GM12878 (cell line): ENCODE data around the gene TBC1D25. TPM values are rescaled to one million over a fixed set of nuclear protein-coding genes. Genes with fewer than 3 reads are reported as not detected.
"Not testable (repeated sequence)": the region's sequence is repeated elsewhere in the genome, so short reads cannot be mapped to it uniquely, and the experiment has no call there.

Source experiments
- ATAC-seq: fragments of 200-7000 bp; cut with Tn5 transposase; 3 replicates; pipeline ENCODE4 v1.9.1; 2020; ENCODE audit warnings: mild to moderate bottlenecking, moderate library complexity
- BruUV-seq: library from RNA; stranded (reverse); fragments of 400-500 nt; replicated peaks from 2 replicates; lab custom pipeline; 2021; lab: Mats Ljungman, UMichigan
- CTCF ChIA-PET: fragments of 300-600 bp; sonication (Branson Sonifier 250); formaldehyde crosslinking; extraction: SDS; loops from one replicate; lab custom pipeline; 2021; ENCODE audit warnings: inconsistent platforms; lab: Yijun Ruan, JAX
- POLR2A ChIA-PET: fragments of 350-600 bp; formaldehyde crosslinking; extraction: SDS; loops from one replicate; lab custom pipeline; 2021; ENCODE audit warnings: inconsistent platforms; lab: Charles Lee
- RAD21 ChIA-PET: fragments of 300-600 bp; sonication (Branson Sonifier 250); formaldehyde crosslinking; loops from one replicate; lab custom pipeline; 2023; ENCODE audit warnings: antibody characterized with exemption; ENCODE audit not compliant: unreplicated experiment; lab: Charles Lee
- SMC1A ChIA-PET: fragments of 300-600 bp; sonication (Branson Sonifier 250); formaldehyde crosslinking; loops from one replicate; lab custom pipeline; 2023; ENCODE audit not compliant: unreplicated experiment, uncharacterized antibody; lab: Charles Lee
- DNase-seq: peaks from one replicate; pipeline ENCODE4 v3.0.0-alpha.2; 2011; ENCODE audit warnings: low read depth, low spot score
- FAIRE-seq: peaks from 3 replicates; lab custom pipeline; 2011; peaks lifted over from hg19 to GRCh38; lab: Jason Lieb, UNC
- H2AFZ ChIP-seq: 2 replicates; pipeline ENCODE4 v1.6.0; 2011; ENCODE audit warnings: low read depth, low read length, control low read depth; ENCODE audit not compliant: control insufficient read depth
- H3K27ac ChIP-seq: 2 replicates; pipeline ENCODE4 v1.5.1; 2011; ENCODE audit warnings: control low read depth; ENCODE audit not compliant: control insufficient read depth, insufficient read depth
- H3K27me3 ChIP-seq, 2 experiments: replicated peaks in 1 of 2; 2 replicates each; pipeline versions ENCODE4 v1.6.0 to v1.6.1; 2011; ENCODE audit warnings: low read length in 1 of 2; ENCODE audit not compliant: control insufficient read depth in 2 of 2, insufficient read depth in 2 of 2
- H3K36me3 ChIP-seq, 2 experiments: 2 replicates each; pipeline ENCODE4 v1.5.1; 2011; ENCODE audit warnings: low read length in 1 of 2; ENCODE audit not compliant: control insufficient read depth in 2 of 2, insufficient read depth in 2 of 2
- H3K4me1 ChIP-seq: 2 replicates; pipeline ENCODE4 v1.6.1; 2011; ENCODE audit warnings: mild to moderate bottlenecking, low read length, moderate library complexity, mixed read lengths; ENCODE audit not compliant: control insufficient read depth, insufficient read depth
- H3K4me2 ChIP-seq: 2 replicates; pipeline ENCODE4 v1.6.0; 2011; ENCODE audit warnings: control low read depth; ENCODE audit not compliant: control insufficient read depth, insufficient read depth
- H3K4me3 ChIP-seq: fragments of 200-600 bp; sonication (generic); 2 replicates; pipeline ENCODE4 v1.5.1; 2016
- H3K79me2 ChIP-seq: 2 replicates; pipeline ENCODE4 v1.6.0; 2011; ENCODE audit warnings: low read length; ENCODE audit not compliant: control insufficient read depth, insufficient read depth
- H3K9ac ChIP-seq: 2 replicates; pipeline ENCODE4 v1.8.0; 2011; ENCODE audit warnings: low read length, control low read depth, mixed read lengths; ENCODE audit not compliant: control insufficient read depth, insufficient read depth
- H3K9me3 ChIP-seq: replicated peaks from 3 replicates; pipeline ENCODE4 v1.5.1; 2011; ENCODE audit warnings: mild to moderate bottlenecking, low read length; ENCODE audit not compliant: control insufficient read depth, insufficient read depth
- H4K20me1 ChIP-seq: 2 replicates; pipeline ENCODE4 v1.6.0; 2011; ENCODE audit not compliant: control insufficient read depth, insufficient read depth
- NKRF ChIP-seq: fragments of 450-650 bp; conservative IDR thresholded peaks from 2 replicates; pipeline ENCODE4 v1.6.1; 2017; ENCODE audit warnings: mild to moderate bottlenecking, moderate library complexity
- PBX3 ChIP-seq: IDR thresholded peaks from 2 replicates; pipeline ENCODE4 v1.6.1; 2011; ENCODE audit warnings: mild to moderate bottlenecking, low read depth, low read length, moderate library complexity; ENCODE audit not compliant: insufficient replicate concordance
- PKNOX1 ChIP-seq: fragments of 450-650 bp; IDR thresholded peaks from 2 replicates; pipeline ENCODE4 v1.6.1; 2016; ENCODE audit warnings: mild to moderate bottlenecking
- RUNX3 ChIP-seq: IDR thresholded peaks from 2 replicates; pipeline ENCODE4 v1.6.1; 2012; ENCODE audit warnings: low read length, inconsistent platforms
- WGBS: methylation state at CpG from one replicate; pipeline ENCODE4 v1.1.6; 2016; ENCODE audit warnings: low lambda C conversion rate; ENCODE audit not compliant: insufficient replicate concordance, insufficient coverage; ENCODE audit errors: missing lambda C conversion rate; 5-methylcytosine and 5-hydroxymethylcytosine counted together
- in situ Hi-C: fragments of 300-500 bp; cut with MboI; formaldehyde crosslinking; loops from 9 replicates; pipeline ENCODE4 v1.14.3; 2018; ENCODE audit warnings: mixed read lengths
- intact Hi-C: fragments of 100-400 bp; cut with micrococcal nuclease; formaldehyde crosslinking; loops from one replicate; pipeline ENCODE4 v1.14.2; 2022; ENCODE audit not compliant: unreplicated experiment
- polyA plus RNA-seq, 11 experiments: library from polyadenylated mRNA; depleted of rRNA in 4 of 11; unstranded in 6 of 11; stranded (reverse) in 5 of 11; fragments of >200 nt; fragmentation: Nextera tagmentation in 4 of 11; fragmentation: Illumina TruSeq in 1 of 11; extraction: Ambion mirVana in 4 of 11; extraction: Trizol in 1 of 11; gene quantifications; 1 replicate in 1 of 11; 2 replicates in 10 of 11; pipeline versions ENCODE4 v1.2.1 to v1.2.3, GENCODE V29; 2011 to 2016; ENCODE audit warnings: inconsistent platforms in 2 of 11, missing spikeins in 2 of 11, low read depth in 1 of 11
- total RNA-seq, 4 experiments: library from RNA; depleted of rRNA in 3 of 4; stranded (reverse); fragments of >200 nt in 3 of 4; fragmentation: Illumina TruSeq in 1 of 4; extraction: Trizol in 1 of 4; gene quantifications; 2 replicates each; pipeline versions ENCODE4 v1.2.1 to v1.2.3, GENCODE V29; 2013 to 2021

The TBC1D25 gene
- total and polyA plus RNA-seq, 10 of the 15 experiments (the other 5 are each of a cell fraction or from before 2014, with no cell fraction given), result 0.79 to 17.3 (median 10.0) TPM

- FAIRE-seq, RAD21 ChIA-PET, H3K4me1 ChIP-seq, H3K27ac ChIP-seq, H3K9me3 ChIP-seq, DNase-seq, CTCF ChIA-PET, H3K4me3 ChIP-seq, BruUV-seq, intact Hi-C loops, H3K27me3 ChIP-seq, H3K4me2 ChIP-seq, H3K36me3 ChIP-seq, H4K20me1 ChIP-seq, in situ Hi-C loops, H3K9ac ChIP-seq, SMC1A ChIA-PET, H2AFZ ChIP-seq, ATAC-seq: not testable (repeated sequence)
- WGBS, result 37% methylated on average over 4 of the region's 4 CpGs
- peaks cover 19% of the 10 kb centered on the region for H3K79me2 ChIP-seq
- POLR2A ChIA-PET, result interaction anchor here (1.3 kb wide), 1 partner anchor 10 kb away, joined by 3 read pairs; no protein-coding TSS in a partner anchor
These were observed 20.0 kb upstream of the TBC1D25 start for GRCh38 chrX:48519481-48519880.

- FAIRE-seq (no peak), DNase-seq (no peak), ATAC-seq (no peak)
- Histone ChIP-seq H3K27me3 (no peaks in the 10 kb centered on the region), H3K4me2 (no peak overlapping the region; the same call in 1 of the 2 replicates), H2AFZ (no peak overlapping the region), H4K20me1 (no peaks in the 10 kb centered on the region), H3K79me2 (peaks cover 19% of the 10 kb centered on the region), H3K9ac (no peak overlapping the region), H3K9me3 (no peaks in the 10 kb centered on the region; the same call in 2 of the 3 replicates), H3K27ac (peak overlapping the region; percentile 55), H3K36me3 (no peaks in the 10 kb centered on the region; a peak in 1 of 4 replicates), H3K4me3 (no peak overlapping the region), H3K4me1 (peaks cover 7% of the 10 kb centered on the region; the same call in 1 of the 2 replicates)
- POLR2A ChIA-PET, result interaction anchor here (0.6 to 2.4 kb wide), 3 partner anchors 9 to 33 kb away, joined by 3 to 15 read pairs (median 4); partner anchors contain the start of gene TBC1D25
- SMC1A ChIA-PET, result no interaction called here
- RAD21 ChIA-PET, result no interaction called here
- BruUV-seq, result no TSS peak
- intact Hi-C loops, result loop anchor here (2.0 kb wide), 1 partner anchor 18 kb away; the partner anchor contains the start of gene TBC1D25
- CTCF ChIA-PET, result interaction anchor here (0.7 to 3.2 kb wide), 2 partner anchors 19 to 24 kb away, joined by 3 to 14 read pairs; partner anchors contain the start of gene TBC1D25
- in situ Hi-C loops, result no loop called here
- 48% methylated on average over 2 of the region's 2 CpGs for WGBS
- TF ChIP-seq NKRF, result no peak
- TF ChIP-seq PKNOX1, result peak; percentile 74
- TF ChIP-seq RUNX3, result peak; percentile 38; the same call in 1 of the 2 replicates
- TF ChIP-seq PBX3, result peak; percentile 17
These were observed 19.1 kb upstream of the TBC1D25 start for GRCh38 chrX:48520455-48520854.
